Heart right ventricle (tissue), 16 donors: Measurements from ENCODE around the gene TIAM1. TPM values are rescaled to one million over a fixed set of nuclear protein-coding genes. Genes with fewer than 3 reads are reported as not detected.

Source experiments
- ATAC-seq, 8 donors: fragments of 200-7000 bp; cut with Tn5 transposase; one replicate each; pipeline ENCODE4 v1.9.1; 2020; ENCODE audit warnings: mild to moderate bottlenecking in 8 of 8, moderate library complexity in 8 of 8, moderate number of reproducible peaks in 1 of 8
- DNase-seq, 2 donors: peaks; one replicate each; pipeline ENCODE4 v3.0.0-alpha.2; 2020
- H3K27ac ChIP-seq, 10 donors: fragments of 200-600 bp; sonication (generic) in 2 of 10; one replicate each; pipeline versions ENCODE4 v1.5.0 to v1.8.0; 2020 to 2022; ENCODE audit warnings: mild to moderate bottlenecking in 3 of 10
- H3K27me3 ChIP-seq, 7 donors: fragments of 200-600 bp; one replicate each; pipeline ENCODE4 v1.8.0; 2021 to 2022; ENCODE audit warnings: mild to moderate bottlenecking in 2 of 7
- H3K36me3 ChIP-seq, 9 donors: fragments of 200-600 bp; sonication (generic) in 1 of 9; one replicate each; pipeline versions ENCODE4 v1.5.0 to v1.8.0; 2020 to 2022; ENCODE audit warnings: mild to moderate bottlenecking in 2 of 9
- H3K4me1 ChIP-seq, 9 donors: fragments of 200-600 bp; sonication (generic) in 1 of 9; one replicate each; pipeline versions ENCODE4 v1.5.0 to v1.8.0; 2020 to 2022; ENCODE audit warnings: mild to moderate bottlenecking in 4 of 9
- H3K4me3 ChIP-seq, 10 donors: fragments of 200-600 bp; sonication (generic) in 2 of 10; one replicate each; pipeline versions ENCODE4 v1.5.0 to v1.8.0; 2020 to 2022; ENCODE audit warnings: mild to moderate bottlenecking in 7 of 10, moderate library complexity in 2 of 10
- H3K9me3 ChIP-seq, 11 donors: fragments of 200-600 bp in 10 of 11; sonication (generic) in 2 of 11; one replicate each; pipeline versions ENCODE4 v1.5.0 to v1.8.0; 2013 to 2022; ENCODE audit warnings: mild to moderate bottlenecking in 2 of 11, control low read depth in 1 of 11, moderate library complexity in 1 of 11
- whole genome bisulfite sequencing, 2 donors: extraction: QIAGEN DNeasy Blood & Tissue Kit; methylation state at CpG; one replicate each; pipeline ENCODE4 v1.1.7; 2013; ENCODE audit warnings: inconsistent platforms in 1 of 2; 5-methylcytosine and 5-hydroxymethylcytosine counted together
- intact Hi-C, 10 donors: fragments of 100-400 bp; cut with DNase I; formaldehyde crosslinking; loops; one replicate each; pipeline versions ENCODE4 v1.11.1 to v1.14.2; 2022
- polyA plus RNA-seq, 2 donors: library from polyadenylated mRNA; stranded (reverse); fragments of 200-250 nt; gene quantifications; one replicate each; pipeline ENCODE4 v1.2.3, GENCODE V29; 2013
- total RNA-seq, 10 donors: library from RNA; stranded (reverse); fragmentation: NEBNext Ultra II Directional in 3 of 10; extraction: Animal tissue kit (Norgen Biotek cat#: 25700) in 3 of 10; gene quantifications; one replicate each; pipeline versions ENCODE4 v1.2.1 to v1.2.4, GENCODE V29; 2021 to 2023
- TF ChIP-seq, protein P1 (sequence below), 9 donors: fragments of 200-600 bp; sonication (generic) in 2 of 9; IDR thresholded peaks; one replicate each; pipeline versions ENCODE4 v1.5.0 to v1.8.0; 2021 to 2022; ENCODE audit warnings: antibody characterized with exemption in 9 of 9, mild to moderate bottlenecking in 5 of 9, moderate library complexity in 1 of 9
- donor health status: Arrhythmogenic right ventricular cardiomyopathy.
- donor health status: ischemic (EF 13 %, LVEDD 7.1; RV severe dilation, severe dysfunction).
- donor health status: healthy with polysubstance abuse.
- donor health status: DM: no; HTN: yes; CAD: no.
- donor health status: DM: no; HTN: no; CAD: no.
- donor health status: ischemic (EF 25% LVEDD 6.9; RV normal size, moderate dysfunction).
- donor health status: ischemic (EF 25% LVEDD 5.7; RV mildly dilated, moderate dysfunction).
- donor health status: healthy.
- donor health status: DM: yes; HTN: yes; CAD: no.
- donor health status: Ischemic cardiomyopathy.
- donor health status: ischemic (EF 35%, LVEDD 5.7; RV mildly dilated, moderate dysfunction).
- donor health status: nonischemic (EF 11% LVEDD 7.7; RV severe dilation, severe dysfunction).
- donor health status: DM: yes; HTN: yes; CAD: no.
- donor health status: PGD.
- donor health status: ischemic (EF 29% LVEDD 5.4; RV normal size, mild dysfunction).
- donor health status: nonischemic (EF 23%, LVEDD 6.1; RV moderate dilation, normal function).

Gene TIAM1
- total and polyA plus RNA-seq, 12 donors, result 0.97 to 4.5 (median 2.0) TPM

DNA sequence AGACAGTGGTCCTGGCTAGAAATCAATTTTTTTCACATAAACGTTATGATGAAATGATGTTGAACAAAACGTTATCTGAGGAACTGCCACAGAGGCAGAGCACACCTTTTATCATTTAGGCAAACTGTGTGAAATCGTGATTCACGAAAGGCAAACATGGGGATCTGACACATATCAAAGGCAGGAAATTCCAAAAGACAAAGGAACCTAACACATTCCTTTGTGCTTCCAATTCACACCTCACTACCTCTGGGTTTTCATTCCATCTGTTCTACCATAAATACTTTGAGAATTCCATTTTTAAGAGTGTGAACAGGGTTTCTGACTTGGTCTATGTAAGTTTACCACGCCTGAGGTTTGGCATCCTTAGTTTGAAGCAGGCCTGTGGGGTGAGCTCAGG is 186.3 kb downstream of the TIAM1 start:
- ATAC-seq (no peak), DNase-seq (no peak)
- Histone ChIP-seq H3K4me1 (peaks cover 0 to 20% (median 0%) of the 10 kb centered on the region in 9 donors), H3K4me3 (no peak overlapping the region), H3K9me3 (peaks cover 0 to 27% (median 16%) of the 10 kb centered on the region in 11 donors), H3K36me3 (no peaks in the 10 kb centered on the region), H3K27me3 (peaks cover 0 to 24% (median 7%) of the 10 kb centered on the region in 7 donors), H3K27ac (no peak overlapping the region)
- TF ChIP-seq, protein P1, sequence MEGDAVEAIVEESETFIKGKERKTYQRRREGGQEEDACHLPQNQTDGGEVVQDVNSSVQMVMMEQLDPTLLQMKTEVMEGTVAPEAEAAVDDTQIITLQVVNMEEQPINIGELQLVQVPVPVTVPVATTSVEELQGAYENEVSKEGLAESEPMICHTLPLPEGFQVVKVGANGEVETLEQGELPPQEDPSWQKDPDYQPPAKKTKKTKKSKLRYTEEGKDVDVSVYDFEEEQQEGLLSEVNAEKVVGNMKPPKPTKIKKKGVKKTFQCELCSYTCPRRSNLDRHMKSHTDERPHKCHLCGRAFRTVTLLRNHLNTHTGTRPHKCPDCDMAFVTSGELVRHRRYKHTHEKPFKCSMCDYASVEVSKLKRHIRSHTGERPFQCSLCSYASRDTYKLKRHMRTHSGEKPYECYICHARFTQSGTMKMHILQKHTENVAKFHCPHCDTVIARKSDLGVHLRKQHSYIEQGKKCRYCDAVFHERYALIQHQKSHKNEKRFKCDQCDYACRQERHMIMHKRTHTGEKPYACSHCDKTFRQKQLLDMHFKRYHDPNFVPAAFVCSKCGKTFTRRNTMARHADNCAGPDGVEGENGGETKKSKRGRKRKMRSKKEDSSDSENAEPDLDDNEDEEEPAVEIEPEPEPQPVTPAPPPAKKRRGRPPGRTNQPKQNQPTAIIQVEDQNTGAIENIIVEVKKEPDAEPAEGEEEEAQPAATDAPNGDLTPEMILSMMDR (IDR thresholded peaks at IDR 0.05), result no peak
- WGBS, 2 donors, result 54 to 60% methylated on average over 5 of the region's 5 CpGs
- intact Hi-C loops, result no loop called here

DNA sequence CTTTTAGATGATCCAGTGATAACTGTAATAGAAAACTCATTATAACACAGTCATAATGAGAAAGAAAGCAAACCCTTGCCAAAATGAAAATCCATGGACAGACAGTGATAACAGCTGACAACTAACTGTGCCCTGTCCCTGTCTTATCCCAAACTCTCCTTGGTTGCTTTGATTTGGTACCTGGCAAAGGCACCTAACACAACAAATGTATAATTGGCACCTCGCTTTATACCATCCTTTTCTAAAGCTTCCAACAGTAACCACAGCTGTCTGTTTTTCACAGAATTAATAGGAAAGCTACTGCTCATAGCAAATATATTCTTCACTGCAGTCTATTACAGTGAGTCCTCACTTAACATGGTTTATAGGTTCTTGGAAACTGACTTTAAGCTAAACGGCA is 187.4 kb downstream of the TIAM1 start:
- DNase-seq, result no peak
- peaks cover 0 to 18% (median 4%) of the 10 kb centered on the region in 7 donors for H3K27me3 ChIP-seq
- H3K27ac ChIP-seq, result no peak overlapping the region
- H3K4me3 ChIP-seq, result no peak overlapping the region
- 95% methylated on average over 2 of the region's 2 CpGs for WGBS, 2 donors
- TF ChIP-seq, protein P1 (IDR thresholded peaks at IDR 0.05), result no peak
- ATAC-seq, result no peak
- intact Hi-C loops, result no loop called here
- H3K4me1 ChIP-seq, result peaks cover 0 to 15% (median 0%) of the 10 kb centered on the region in 9 donors
- H3K36me3 ChIP-seq, result no peaks in the 10 kb centered on the region
- H3K9me3 ChIP-seq, result peaks cover 0 to 27% (median 16%) of the 10 kb centered on the region in 11 donors

DNA sequence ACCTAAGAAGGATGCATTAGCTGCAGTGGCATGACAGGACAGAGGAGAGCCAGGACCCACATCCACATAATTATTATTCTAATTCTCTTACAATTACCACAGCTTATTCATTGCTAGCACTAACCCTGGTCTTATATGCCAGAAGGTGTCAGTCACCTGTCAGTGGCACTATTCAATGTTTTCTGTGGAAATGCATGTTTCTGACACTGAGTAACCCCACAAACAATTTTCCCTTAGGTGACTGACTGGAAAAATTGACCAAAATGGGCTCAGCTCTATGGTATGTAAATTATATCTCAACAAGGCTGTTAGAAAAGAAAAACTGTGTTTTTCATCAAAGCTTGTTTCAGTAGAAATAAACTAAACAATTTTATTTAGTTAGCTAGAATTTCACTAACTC is 187.9 kb downstream of the TIAM1 start:
- TF ChIP-seq, protein P1 (IDR thresholded peaks at IDR 0.05), result no peak
- intact Hi-C loops, result no loop called here

DNA sequence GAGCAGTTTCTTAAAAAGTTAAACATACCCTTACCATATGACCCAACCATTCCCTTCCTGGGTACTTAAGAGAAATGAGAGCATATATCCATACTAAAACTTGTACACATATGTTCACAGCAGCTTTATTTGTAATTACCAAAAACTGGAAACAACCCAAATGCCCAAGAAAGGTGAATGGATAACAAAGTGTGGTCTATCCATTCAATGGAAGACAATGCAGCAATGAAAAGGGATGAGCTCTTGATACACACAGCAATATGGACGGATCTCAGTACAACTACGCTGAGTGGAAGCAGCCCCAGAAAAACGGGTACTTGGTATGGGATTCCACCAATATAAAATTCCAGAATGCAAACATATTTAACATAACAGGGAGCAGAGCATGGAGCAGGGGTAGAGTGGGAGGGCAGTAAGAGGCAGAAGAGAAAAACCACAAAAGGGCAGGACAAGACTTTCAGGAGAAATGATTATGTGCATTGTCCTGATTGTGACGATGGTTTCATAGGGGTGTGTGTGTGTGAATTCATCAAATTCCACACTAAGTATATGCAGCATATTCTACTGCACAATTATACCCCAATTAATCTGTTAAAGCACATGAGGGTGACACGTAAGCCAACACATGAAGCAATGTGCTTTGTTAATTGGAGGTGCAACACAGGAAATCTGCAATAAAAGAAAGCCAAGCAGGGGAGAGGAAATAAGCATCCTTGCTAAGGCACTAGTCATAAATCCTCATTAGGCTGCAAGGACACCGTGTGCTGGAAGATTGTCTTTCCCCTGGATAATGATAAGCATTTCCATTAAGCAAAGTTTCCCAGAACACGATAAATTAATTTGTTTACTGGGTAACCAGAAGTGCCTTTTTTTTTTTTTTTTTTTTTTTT is 192.7 kb downstream of the TIAM1 start:
- TF ChIP-seq, protein P1 (IDR thresholded peaks at IDR 0.05), result no peak
- Histone ChIP-seq H3K27ac (no peak overlapping the region), H3K27me3 (no peaks in the 10 kb centered on the region), H3K36me3 (no peaks in the 10 kb centered on the region), H3K4me1 (no peaks in the 10 kb centered on the region), H3K4me3 (no peak overlapping the region), H3K9me3 (peaks cover 0 to 14% (median 6%) of the 10 kb centered on the region in 11 donors)
- intact Hi-C loops, result no loop called here
- WGBS, 2 donors, result 80 to 88% methylated on average over 7 of the region's 7 CpGs
- no peak for DNase-seq
- no peak for ATAC-seq

More for the DNA sequence above, 187.9 kb downstream of the TIAM1 start:
- no peak for ATAC-seq
- Histone ChIP-seq H3K36me3 (no peaks in the 10 kb centered on the region), H3K9me3 (peaks cover 0 to 27% (median 16%) of the 10 kb centered on the region in 11 donors), H3K27me3 (peaks cover 0 to 18% (median 4%) of the 10 kb centered on the region in 7 donors), H3K27ac (no peak overlapping the region), H3K4me3 (no peak overlapping the region), H3K4me1 (peaks cover 0 to 15% (median 0%) of the 10 kb centered on the region in 9 donors)
- DNase-seq, result no peak
